ENCODE measurements around the gene TRIM17.

TRIM17 gene

GRCh38 chr1:228453022-228453560 lies 36.4 kb upstream of the TRIM17 start:
- POLR2A ChIA-PET = interaction anchor here (1.5 kb wide), 1 partner anchor 20 kb away, joined by 3 read pairs; no protein-coding TSS in a partner anchor
- H3K27ac ChIP-seq (ENCODE audit: extremely low read depth, low read depth, low read length) = no peak overlapping the region
- CTCF ChIA-PET = interaction anchor here (0.6 to 1.2 kb wide), 4 partner anchors 14 to 1157 kb away, joined by 3 read pairs; no protein-coding TSS in a partner anchor

More at GRCh38 chr1:228453022-228453560, 36.4 kb upstream of the TRIM17 start:
- peaks cover 4 to 9% of the 10 kb centered on the region in 2 experiments; a peak in 2 of 3 replicates for H3K36me3 ChIP-seq (ENCODE audit: control insufficient read depth in 2 of 2, insufficient read depth in 1 of 2, low read length in 2 of 2)
- no peak overlapping the region for H3K4me3 ChIP-seq (ENCODE audit: low read depth, low read length)
- H3K4me1 ChIP-seq (ENCODE audit: control insufficient read depth, insufficient read depth, low read length) = peaks cover 6% of the 10 kb centered on the region; the same call in 1 of the 2 replicates
- TF ChIP-seq ZNF366 (tag by site-specific recombination; conservative IDR thresholded peaks at IDR 0.05) (no peak), ZNF610 (tag by site-specific recombination; IDR thresholded peaks at IDR 0.05; ENCODE audit: borderline replicate concordance) (no peak), INSM2 (tag by site-specific recombination; IDR thresholded peaks at IDR 0.05) (no peak), ZNF488 (tag by site-specific recombination; IDR thresholded peaks at IDR 0.05) (no peak), ZNF174 (tag by site-specific recombination; IDR thresholded peaks at IDR 0.05) (no peak), REST (tag by site-specific recombination; IDR thresholded peaks at IDR 0.05) (peak; percentile 64; the same call in 1 of the 2 replicates), ZNF18 (tag by site-specific recombination; IDR thresholded peaks at IDR 0.05) (no peak), ZNF843 (tag by site-specific recombination; IDR thresholded peaks at IDR 0.05) (no peak), ZNF280C (tag by site-specific recombination; IDR thresholded peaks at IDR 0.05) (no peak)
- H3K9me3 ChIP-seq (ENCODE audit: control insufficient read depth, insufficient read depth, low read depth, low read length) = no peaks in the 10 kb centered on the region

Data from HEK293 (cell line).